Measurements from ENCODE around the gene HOXB1.

DNA sequence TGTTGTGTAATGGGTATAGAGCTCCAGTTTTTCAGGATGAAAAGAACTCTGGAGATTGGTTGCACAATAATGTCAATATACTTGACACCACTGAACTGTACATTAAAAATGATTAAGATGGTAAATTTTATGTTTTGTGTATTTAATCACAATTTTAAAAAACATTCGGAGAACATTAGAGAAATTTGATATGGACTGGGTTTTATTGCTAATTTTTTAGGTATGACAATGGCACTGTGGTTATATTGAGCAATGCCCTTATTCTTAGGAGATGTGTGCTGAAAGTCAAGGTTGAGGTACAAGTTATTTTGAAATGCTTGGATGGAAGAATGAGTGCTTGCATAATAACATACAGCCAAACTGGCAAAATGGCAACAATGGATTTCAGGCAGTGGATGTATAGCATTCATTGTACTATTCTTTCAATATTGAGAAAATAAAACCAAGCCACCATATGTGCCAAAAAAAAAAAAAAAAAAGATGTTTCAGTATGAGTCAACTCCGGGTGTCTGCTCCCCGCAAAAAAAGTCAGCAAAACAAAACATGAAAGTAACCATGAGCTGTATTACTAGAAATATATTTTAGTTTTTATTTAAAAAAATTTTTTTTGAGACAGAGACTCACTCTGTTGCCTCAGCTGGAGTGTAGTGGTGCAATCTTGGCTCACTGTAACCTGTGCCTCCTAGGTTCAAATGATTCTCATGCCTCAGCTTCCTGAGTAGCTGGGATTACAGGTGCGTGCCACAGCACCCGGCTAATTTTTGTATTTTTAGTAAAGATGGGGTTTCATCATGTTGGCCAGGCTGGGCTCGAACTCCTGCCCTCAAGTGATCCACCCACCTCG is 19.8 kb downstream of the HOXB1 start:
- TF ChIP-seq, protein P1, sequence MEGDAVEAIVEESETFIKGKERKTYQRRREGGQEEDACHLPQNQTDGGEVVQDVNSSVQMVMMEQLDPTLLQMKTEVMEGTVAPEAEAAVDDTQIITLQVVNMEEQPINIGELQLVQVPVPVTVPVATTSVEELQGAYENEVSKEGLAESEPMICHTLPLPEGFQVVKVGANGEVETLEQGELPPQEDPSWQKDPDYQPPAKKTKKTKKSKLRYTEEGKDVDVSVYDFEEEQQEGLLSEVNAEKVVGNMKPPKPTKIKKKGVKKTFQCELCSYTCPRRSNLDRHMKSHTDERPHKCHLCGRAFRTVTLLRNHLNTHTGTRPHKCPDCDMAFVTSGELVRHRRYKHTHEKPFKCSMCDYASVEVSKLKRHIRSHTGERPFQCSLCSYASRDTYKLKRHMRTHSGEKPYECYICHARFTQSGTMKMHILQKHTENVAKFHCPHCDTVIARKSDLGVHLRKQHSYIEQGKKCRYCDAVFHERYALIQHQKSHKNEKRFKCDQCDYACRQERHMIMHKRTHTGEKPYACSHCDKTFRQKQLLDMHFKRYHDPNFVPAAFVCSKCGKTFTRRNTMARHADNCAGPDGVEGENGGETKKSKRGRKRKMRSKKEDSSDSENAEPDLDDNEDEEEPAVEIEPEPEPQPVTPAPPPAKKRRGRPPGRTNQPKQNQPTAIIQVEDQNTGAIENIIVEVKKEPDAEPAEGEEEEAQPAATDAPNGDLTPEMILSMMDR (IDR thresholded peaks at IDR 0.05) = no peak
- no peak for TF ChIP-seq POLR2A (IDR thresholded peaks at IDR 0.05)
